BLaER1 (cell line): ENCODE results near the gene PVALB.

Experiments used
- H3K27ac ChIP-seq: shearing (Covaris generic); formaldehyde crosslinking; 2 replicates; pipeline ENCODE4 v1.8.1; 2022
- H3K27me3 ChIP-seq: shearing (Covaris generic); formaldehyde crosslinking; 2 replicates; pipeline ENCODE4 v1.8.1; 2022
- H3K36me3 ChIP-seq: shearing (Covaris generic); formaldehyde crosslinking; 2 replicates; pipeline ENCODE4 v1.8.1; 2022
- H3K4me1 ChIP-seq: shearing (Covaris generic); formaldehyde crosslinking; 2 replicates; pipeline ENCODE4 v1.8.1; 2022
- H3K4me2 ChIP-seq: shearing (Covaris generic); formaldehyde crosslinking; 2 replicates; pipeline ENCODE4 v1.8.1; 2022
- H3K4me3 ChIP-seq: shearing (Covaris generic); formaldehyde crosslinking; 2 replicates; pipeline ENCODE4 v1.8.1; 2022
- H3K9ac ChIP-seq: shearing (Covaris generic); formaldehyde crosslinking; 2 replicates; pipeline ENCODE4 v1.8.1; 2022
- H3K9me3 ChIP-seq: shearing (Covaris generic); formaldehyde crosslinking; 2 replicates; pipeline ENCODE4 v1.8.1; 2022
- H4K20me1 ChIP-seq: shearing (Covaris generic); formaldehyde crosslinking; 2 replicates; pipeline ENCODE4 v1.8.1; 2022
- Cebpa-rat ChIP-seq: shearing (Covaris generic); IDR thresholded peaks from 2 replicates; pipeline ENCODE4 v1.8.1; 2022

PVALB gene

DNA sequence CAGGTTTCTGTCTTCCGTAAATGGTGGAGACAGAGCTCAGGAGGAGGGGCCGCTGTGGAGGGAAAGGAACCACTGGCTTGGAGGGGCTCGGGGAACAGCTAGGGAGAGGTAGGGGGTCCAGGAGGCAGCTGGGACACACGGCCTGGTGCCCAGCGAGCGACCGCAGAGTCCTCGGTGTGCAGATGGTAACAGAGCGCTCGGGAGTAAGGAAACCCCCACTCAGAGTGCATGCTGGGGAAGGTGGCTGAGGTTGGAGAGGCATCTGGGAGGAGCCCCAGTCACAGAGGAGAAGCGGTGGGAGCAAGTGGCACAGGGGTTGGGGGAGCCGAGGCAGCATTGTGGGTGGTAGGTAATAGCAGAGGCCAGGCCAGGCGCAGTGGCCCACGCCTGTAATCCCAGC lies 33.2 kb upstream of the PVALB start:
- no peaks in the 10 kb centered on the region for H3K9me3 ChIP-seq
- no peak overlapping the region for H3K4me2 ChIP-seq
- no peak overlapping the region for H3K9ac ChIP-seq
- H4K20me1 ChIP-seq, result no peaks in the 10 kb centered on the region
- H3K27ac ChIP-seq, result peak overlapping the region; percentile 93; the same call in 1 of the 2 replicates
- no peak overlapping the region for H3K4me3 ChIP-seq
- no peaks in the 10 kb centered on the region for H3K27me3 ChIP-seq
- peaks cover 80% of the 10 kb centered on the region for H3K4me1 ChIP-seq
- no peak for TF ChIP-seq Cebpa-rat
- no peaks in the 10 kb centered on the region for H3K36me3 ChIP-seq

- Histone ChIP-seq H3K9me3 (no peaks in the 10 kb centered on the region), H3K27ac (no peak overlapping the region), H3K36me3 (no peaks in the 10 kb centered on the region), H3K9ac (no peak overlapping the region), H3K27me3 (no peaks in the 10 kb centered on the region), H3K4me1 (peaks cover 67% of the 10 kb centered on the region), H3K4me2 (peak overlapping the region; percentile 56), H4K20me1 (no peaks in the 10 kb centered on the region), H3K4me3 (no peak overlapping the region)
- no peak for TF ChIP-seq Cebpa-rat
Observed at GRCh38 chr22:36846949-36847348, 30.1 kb upstream of the PVALB start.

DNA sequence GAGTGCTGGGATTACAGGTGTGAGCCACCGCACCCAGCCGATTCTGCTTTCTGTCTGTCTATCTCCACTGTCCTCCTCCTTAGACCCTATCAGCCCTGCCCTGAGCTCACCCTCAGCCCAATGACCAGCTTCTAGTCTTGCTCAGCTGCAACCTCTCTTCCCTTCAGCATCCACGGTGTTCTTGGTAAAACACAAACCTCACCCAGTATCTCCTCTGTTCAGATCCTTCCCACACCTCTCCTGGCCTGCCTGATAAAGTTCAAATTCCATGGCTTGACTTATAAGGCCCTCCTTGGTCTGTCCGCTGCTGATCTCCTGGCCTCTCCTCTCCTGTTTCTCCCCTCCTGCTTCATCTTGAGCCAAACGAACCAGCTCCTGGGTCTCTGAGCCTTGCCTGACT lies 29.4 kb upstream of the PVALB start:
- TF ChIP-seq Cebpa-rat, result no peak
- Histone ChIP-seq H3K27me3 (no peaks in the 10 kb centered on the region), H3K36me3 (no peaks in the 10 kb centered on the region), H3K9ac (no peak overlapping the region), H3K9me3 (no peaks in the 10 kb centered on the region), H3K27ac (no peak overlapping the region), H3K4me2 (peak overlapping the region; percentile 56), H4K20me1 (no peaks in the 10 kb centered on the region), H3K4me1 (peaks cover 67% of the 10 kb centered on the region), H3K4me3 (no peak overlapping the region)

DNA sequence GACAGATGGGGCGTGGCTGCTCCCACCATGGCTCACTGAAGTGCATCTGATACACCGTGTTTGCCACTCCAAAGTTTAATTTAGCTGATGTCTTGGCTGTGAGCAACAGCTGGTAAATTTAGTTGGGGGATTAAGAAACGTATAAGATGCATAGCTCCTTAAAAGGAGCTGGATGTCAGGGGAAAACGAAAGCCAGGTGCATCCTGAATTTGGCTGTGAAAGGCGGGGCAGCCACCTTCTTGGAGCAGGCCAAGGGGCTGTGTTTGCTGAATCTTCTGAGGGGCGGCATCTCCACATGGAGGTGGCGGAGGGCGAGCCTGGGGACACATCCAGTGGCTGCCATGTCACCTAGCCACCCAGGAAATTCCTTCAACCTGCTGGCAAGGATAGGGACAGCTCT lies 23.3 kb upstream of the PVALB start:
- peaks cover 66% of the 10 kb centered on the region for H3K4me1 ChIP-seq
- no peaks in the 10 kb centered on the region for H3K27me3 ChIP-seq
- TF ChIP-seq Cebpa-rat, result no peak
- H3K36me3 ChIP-seq, result no peaks in the 10 kb centered on the region
- no peak overlapping the region for H3K4me3 ChIP-seq
- no peaks in the 10 kb centered on the region for H4K20me1 ChIP-seq
- H3K27ac ChIP-seq, result peak overlapping the region; percentile 73
- H3K4me2 ChIP-seq, result peak overlapping the region; percentile 87
- H3K9me3 ChIP-seq, result peaks cover 25% of the 10 kb centered on the region
- peak overlapping the region; percentile 32; the same call in 1 of the 2 replicates for H3K9ac ChIP-seq

DNA sequence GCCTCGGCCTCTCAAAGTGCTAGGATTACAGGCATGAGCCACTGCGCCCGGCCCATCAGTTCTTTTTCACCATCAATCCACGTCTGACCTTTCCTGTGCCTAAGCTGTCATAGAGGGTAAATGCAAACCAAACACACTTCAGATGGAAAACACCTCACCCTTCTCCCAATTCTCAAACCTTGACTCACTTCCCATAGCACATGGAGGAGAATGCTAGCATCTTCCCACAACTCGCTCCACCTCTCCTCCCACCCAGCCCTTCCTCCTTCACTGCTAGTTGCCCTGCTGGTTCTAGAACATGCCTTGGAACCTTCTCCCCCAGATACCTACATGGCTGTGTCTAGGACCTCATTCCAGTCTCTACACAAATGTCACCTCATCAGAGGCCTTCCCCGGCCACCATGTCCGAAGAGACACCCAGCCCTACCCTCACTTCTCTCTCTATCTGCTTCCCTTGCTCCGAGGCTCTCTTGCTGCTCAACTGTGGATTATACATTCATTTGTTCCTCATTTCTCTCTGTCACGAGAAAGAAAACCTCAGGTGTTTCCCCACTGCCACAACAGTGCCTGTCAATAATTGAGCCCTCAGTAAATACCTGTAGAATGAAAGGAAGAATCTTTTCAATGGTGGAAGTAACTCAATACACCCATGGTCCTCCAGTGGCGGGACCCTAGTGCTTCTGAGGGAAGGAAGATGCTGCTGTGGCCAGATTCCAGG lies 22.7 kb upstream of the PVALB start:
- TF ChIP-seq Cebpa-rat, result no peak
- H3K27me3 ChIP-seq, result no peaks in the 10 kb centered on the region
- H3K9me3 ChIP-seq, result peaks cover 29% of the 10 kb centered on the region
- peak overlapping the region; percentile 73 for H3K27ac ChIP-seq
- H3K9ac ChIP-seq, result peak overlapping the region; percentile 32; the same call in 1 of the 2 replicates
- no peaks in the 10 kb centered on the region for H4K20me1 ChIP-seq
- H3K4me2 ChIP-seq, result peak overlapping the region; percentile 87
- H3K4me1 ChIP-seq, result peaks cover 60% of the 10 kb centered on the region
- H3K4me3 ChIP-seq, result no peak overlapping the region
- no peaks in the 10 kb centered on the region for H3K36me3 ChIP-seq

GRCh38 chr22:36838119-36839030 lies 21.5 kb upstream of the PVALB start:
- H3K27me3 ChIP-seq, result no peaks in the 10 kb centered on the region
- H3K27ac ChIP-seq, result peak overlapping the region; percentile 73
- TF ChIP-seq Cebpa-rat, result no peak
- peak overlapping the region; percentile 87 for H3K4me2 ChIP-seq
- H3K4me3 ChIP-seq, result no peak overlapping the region
- H4K20me1 ChIP-seq, result no peaks in the 10 kb centered on the region
- H3K4me1 ChIP-seq, result peaks cover 55% of the 10 kb centered on the region
- no peak overlapping the region for H3K9ac ChIP-seq
- peaks cover 39% of the 10 kb centered on the region for H3K9me3 ChIP-seq
- H3K36me3 ChIP-seq, result no peaks in the 10 kb centered on the region

DNA sequence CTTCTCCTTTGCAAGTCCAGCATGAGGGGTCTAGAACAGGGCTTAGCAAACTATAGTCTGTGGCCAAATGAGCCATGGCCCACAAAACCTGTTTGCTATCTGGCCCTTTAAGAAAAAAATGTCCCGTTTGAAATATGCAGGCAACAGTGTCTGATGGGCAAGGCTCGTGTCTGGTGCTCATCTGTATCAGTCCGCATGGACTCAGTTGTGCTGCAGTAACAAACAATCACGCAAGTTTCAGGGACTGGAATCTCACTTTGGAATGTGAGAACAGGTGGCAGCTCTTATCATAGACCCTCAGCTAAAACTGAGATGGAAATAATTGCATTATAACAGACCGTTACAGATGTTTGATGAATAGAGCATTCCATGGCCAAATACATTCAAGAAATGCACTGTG lies 19.1 kb upstream of the PVALB start:
- Histone ChIP-seq H3K9me3 (peaks cover 42% of the 10 kb centered on the region), H3K27ac (no peak overlapping the region), H3K4me3 (no peak overlapping the region), H4K20me1 (no peaks in the 10 kb centered on the region), H3K9ac (no peak overlapping the region), H3K4me2 (no peak overlapping the region), H3K27me3 (no peaks in the 10 kb centered on the region), H3K4me1 (peaks cover 53% of the 10 kb centered on the region), H3K36me3 (no peaks in the 10 kb centered on the region)
- no peak for TF ChIP-seq Cebpa-rat

DNA sequence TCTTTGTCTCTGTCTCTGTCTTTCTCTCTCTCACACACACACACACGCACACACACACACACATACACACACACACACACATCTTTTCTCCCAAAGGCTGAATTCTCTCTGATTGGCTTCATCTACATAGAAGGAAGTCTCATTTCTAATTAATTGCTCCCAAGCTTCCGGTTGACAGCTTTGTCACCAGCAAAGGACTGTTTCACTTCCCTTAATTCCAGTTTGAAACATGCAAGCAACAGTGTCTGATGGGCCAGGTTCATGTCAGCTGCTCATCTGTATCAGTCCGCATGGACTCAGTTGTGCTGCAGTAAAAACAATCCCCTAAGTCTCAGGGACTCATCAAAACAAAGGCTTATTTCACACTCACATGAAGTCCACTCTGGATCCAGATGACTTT lies 16.2 kb upstream of the PVALB start:
- Histone ChIP-seq H3K27me3 (no peaks in the 10 kb centered on the region), H3K36me3 (no peaks in the 10 kb centered on the region), H4K20me1 (no peaks in the 10 kb centered on the region), H3K9ac (no peak overlapping the region), H3K4me1 (peaks cover 26% of the 10 kb centered on the region), H3K4me2 (peak overlapping the region; percentile 48), H3K9me3 (peaks cover 35% of the 10 kb centered on the region), H3K27ac (no peak overlapping the region), H3K4me3 (no peak overlapping the region)
- TF ChIP-seq Cebpa-rat, result no peak

DNA sequence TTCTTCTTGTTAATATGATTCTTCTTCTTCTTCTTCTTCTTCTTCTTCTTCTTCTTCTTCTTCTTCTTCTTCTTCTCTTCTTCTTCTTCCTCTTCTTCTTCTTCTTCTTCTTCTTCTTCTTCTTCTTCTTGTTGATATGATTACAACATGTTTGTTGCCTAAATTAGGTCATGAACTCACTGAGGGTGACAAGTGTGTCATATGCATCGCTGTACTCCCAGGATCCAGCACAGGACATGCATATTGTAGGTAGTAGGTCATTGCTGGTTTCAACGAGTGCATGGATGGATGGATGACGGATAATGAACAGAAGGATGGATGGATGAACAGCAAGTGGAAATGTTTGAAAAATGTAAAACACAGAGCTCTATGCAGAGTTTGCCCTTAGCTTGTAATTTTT lies 14.9 kb upstream of the PVALB start:
- H3K9ac ChIP-seq, result no peak overlapping the region
- H3K4me3 ChIP-seq, result no peak overlapping the region
- H3K27me3 ChIP-seq, result no peaks in the 10 kb centered on the region
- H3K4me1 ChIP-seq, result peaks cover 30% of the 10 kb centered on the region
- no peaks in the 10 kb centered on the region for H3K36me3 ChIP-seq
- no peak for TF ChIP-seq Cebpa-rat
- peaks cover 26% of the 10 kb centered on the region for H3K9me3 ChIP-seq
- H3K4me2 ChIP-seq, result no peak overlapping the region
- H4K20me1 ChIP-seq, result no peaks in the 10 kb centered on the region
- H3K27ac ChIP-seq, result no peak overlapping the region

DNA sequence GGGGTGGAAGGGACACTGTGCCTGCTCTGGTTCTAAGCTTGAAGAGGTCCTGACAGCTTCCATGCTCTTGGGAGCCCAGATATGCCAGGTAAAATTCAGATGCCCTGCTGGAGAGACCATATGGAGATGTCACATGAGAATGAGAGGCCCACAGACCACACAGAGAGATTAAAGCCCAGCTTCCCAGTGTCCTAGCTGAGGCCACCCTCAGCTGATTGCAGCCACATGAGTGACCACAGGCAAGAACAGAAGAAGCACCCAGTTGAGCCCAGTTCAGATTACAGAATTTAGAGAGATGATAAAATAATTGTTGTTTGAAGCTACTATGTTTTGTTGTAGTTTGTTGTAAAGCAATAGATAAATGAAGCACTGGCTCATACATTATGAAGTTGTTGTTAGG lies 14.4 kb upstream of the PVALB start:
- no peaks in the 10 kb centered on the region for H3K27me3 ChIP-seq
- peaks cover 26% of the 10 kb centered on the region for H3K9me3 ChIP-seq
- peaks cover 29% of the 10 kb centered on the region for H3K4me1 ChIP-seq
- no peak overlapping the region for H3K4me2 ChIP-seq
- TF ChIP-seq Cebpa-rat, result no peak
- H3K9ac ChIP-seq, result no peak overlapping the region
- H3K4me3 ChIP-seq, result no peak overlapping the region
- no peaks in the 10 kb centered on the region for H3K36me3 ChIP-seq
- H4K20me1 ChIP-seq, result no peaks in the 10 kb centered on the region
- no peak overlapping the region for H3K27ac ChIP-seq
